BLaER1 treated with 17β-estradiol and CSF1 and Interleukin-3, amounts not matched to agents 10 nM and 100 nM (cell line): Measurements from ENCODE around the gene ZNF304.

Experiments used
- H3K27ac ChIP-seq, 11 experiments: shearing (Covaris generic); formaldehyde crosslinking; 2 replicates each; pipeline ENCODE4 v1.8.1; 2022
- H3K27me3 ChIP-seq, 11 experiments: shearing (Covaris generic); formaldehyde crosslinking; 2 replicates each; pipeline ENCODE4 v1.8.1; 2022
- H3K36me3 ChIP-seq, 11 experiments: shearing (Covaris generic); formaldehyde crosslinking; 2 replicates each; pipeline ENCODE4 v1.8.1; 2022
- H3K4me1 ChIP-seq, 10 experiments: shearing (Covaris generic); formaldehyde crosslinking; 2 replicates each; pipeline ENCODE4 v1.8.1; 2022
- H3K4me2 ChIP-seq, 11 experiments: shearing (Covaris generic); formaldehyde crosslinking; 2 replicates each; pipeline ENCODE4 v1.8.1; 2022
- H3K4me3 ChIP-seq, 10 experiments: shearing (Covaris generic); formaldehyde crosslinking; 2 replicates each; pipeline ENCODE4 v1.8.1; 2022
- H3K9ac ChIP-seq, 11 experiments: shearing (Covaris generic); formaldehyde crosslinking; 2 replicates each; pipeline ENCODE4 v1.8.1; 2022
- H3K9me3 ChIP-seq, 11 experiments: shearing (Covaris generic); formaldehyde crosslinking; replicated peaks in 1 of 11; 2 replicates each; pipeline ENCODE4 v1.8.1; 2022
- H4K20me1 ChIP-seq, 11 experiments: shearing (Covaris generic); formaldehyde crosslinking; 2 replicates each; pipeline ENCODE4 v1.8.1; 2022
- Cebpa-rat ChIP-seq, 11 experiments: shearing (Covaris generic); IDR thresholded peaks; 2 replicates each; pipeline ENCODE4 v1.8.1; 2022

Gene ZNF304

DNA sequence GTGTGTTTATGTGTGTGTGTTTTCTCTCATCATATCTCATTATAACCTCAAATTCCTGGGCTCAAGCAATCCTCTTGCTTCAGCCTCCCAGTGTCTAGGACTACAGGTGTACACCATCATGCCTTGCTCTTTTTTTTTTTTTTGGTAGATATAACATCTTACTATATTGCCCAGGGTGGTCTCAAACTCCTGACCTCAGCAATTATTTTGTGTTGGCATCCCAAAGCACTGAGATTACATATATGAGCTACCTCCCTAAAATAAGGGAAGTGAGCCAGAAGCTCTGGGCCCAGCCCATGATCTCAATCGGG lies 31.2 kb upstream of the ZNF304 start:
- Histone ChIP-seq H3K9me3 (no peaks in the 10 kb centered on the region), H3K9ac (peak overlapping the region; percentile 80 to 94 (median 91)), H3K4me3 (peak overlapping the region; percentile 72 to 94 (median 84)), H3K27me3 (peaks cover 0 to 31% (median 18%) of the 10 kb centered on the region in 11 experiments; a peak in 12 of 22 replicates), H3K27ac (peak overlapping the region; percentile 73 to 90 (median 85); a peak in 20 of 22 replicates), H3K36me3 (peaks cover 15 to 19% (median 17%) of the 10 kb centered on the region in 11 experiments), H3K4me1 (peaks cover 19 to 27% (median 23%) of the 10 kb centered on the region in 10 experiments), H3K4me2 (peak overlapping the region; percentile 79 to 98 (median 96)), H4K20me1 (peaks cover 12 to 42% (median 36%) of the 10 kb centered on the region in 11 experiments; a peak in 20 of 22 replicates)
- TF ChIP-seq Cebpa-rat (IDR thresholded peaks at IDR 0.05) = no peak

DNA sequence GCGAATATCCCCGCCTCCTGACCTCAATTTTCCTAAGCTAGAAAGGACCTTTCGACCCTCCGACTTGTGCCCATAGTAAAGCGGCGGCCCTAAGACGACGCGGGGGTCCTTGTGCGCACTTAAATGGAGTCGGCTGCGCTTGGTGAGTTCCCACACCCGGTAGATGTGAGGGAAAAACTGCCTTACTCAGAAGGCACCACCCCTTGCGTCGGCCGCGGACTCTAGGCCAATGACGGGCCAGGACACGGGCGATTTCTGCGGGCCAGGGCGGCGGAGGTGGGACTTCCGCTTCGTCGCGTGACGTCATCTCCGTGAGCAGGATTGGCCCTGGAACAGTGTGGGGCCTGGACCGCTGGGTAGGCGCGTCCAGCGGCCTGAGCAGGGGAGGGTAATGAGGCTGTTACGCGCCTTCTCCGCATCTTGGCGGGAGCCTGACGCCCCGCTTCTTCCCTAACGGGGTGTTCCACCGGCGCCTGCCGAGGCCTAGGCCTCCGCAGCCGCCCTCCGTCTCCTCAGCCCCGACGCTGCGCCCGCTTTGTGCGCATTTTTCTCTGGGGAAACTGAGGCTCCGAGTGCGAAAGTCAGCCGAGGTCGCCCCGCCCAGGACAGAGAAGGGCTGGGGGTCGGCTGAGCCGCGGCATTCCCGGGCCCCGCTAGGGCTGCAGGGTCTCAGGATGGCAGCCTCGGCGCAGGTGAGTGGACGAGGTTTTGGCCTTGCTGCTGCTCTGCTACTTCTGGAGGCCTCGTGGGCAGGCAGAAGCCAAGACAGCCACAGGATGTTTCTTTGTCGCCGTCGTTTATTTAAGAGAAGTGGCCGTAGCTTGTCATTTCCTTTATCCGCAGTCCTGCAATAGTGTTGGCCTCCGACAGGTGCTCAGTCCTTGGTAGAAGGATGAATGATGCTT lies 30.6 kb upstream of the ZNF304 start, which contains the start of gene ZNF543:
Gene ZNF543, plus strand, starts transcription at position 293 of the 905 bp plus-strand sequence. Its CDS starts 382 bp downstream, at position 675.
- no peak for TF ChIP-seq Cebpa-rat (IDR thresholded peaks at IDR 0.05)
- H3K9me3 ChIP-seq = no peaks in the 10 kb centered on the region
- peak within 1 kb of the TSS; percentile 72 to 94 (median 84) for H3K4me3 ChIP-seq
- H3K4me1 ChIP-seq = peaks cover 19 to 27% (median 23%) of the 10 kb centered on the region in 10 experiments
- peaks cover 21 to 25% (median 23%) of the 10 kb centered on the region in 11 experiments for H3K36me3 ChIP-seq
- peak within 1 kb of the TSS; percentile 73 to 90 (median 85) for H3K27ac ChIP-seq
- H3K9ac ChIP-seq = peak within 1 kb of the TSS; percentile 80 to 94 (median 91)
- peaks cover 12 to 48% (median 42%) of the 10 kb centered on the region in 11 experiments; a peak in 20 of 22 replicates for H4K20me1 ChIP-seq
- peak within 1 kb of the TSS; percentile 90 to 98 (median 96) for H3K4me2 ChIP-seq
- H3K27me3 ChIP-seq = peaks cover 0 to 31% (median 24%) of the 10 kb centered on the region in 11 experiments; a peak in 12 of 22 replicates

DNA sequence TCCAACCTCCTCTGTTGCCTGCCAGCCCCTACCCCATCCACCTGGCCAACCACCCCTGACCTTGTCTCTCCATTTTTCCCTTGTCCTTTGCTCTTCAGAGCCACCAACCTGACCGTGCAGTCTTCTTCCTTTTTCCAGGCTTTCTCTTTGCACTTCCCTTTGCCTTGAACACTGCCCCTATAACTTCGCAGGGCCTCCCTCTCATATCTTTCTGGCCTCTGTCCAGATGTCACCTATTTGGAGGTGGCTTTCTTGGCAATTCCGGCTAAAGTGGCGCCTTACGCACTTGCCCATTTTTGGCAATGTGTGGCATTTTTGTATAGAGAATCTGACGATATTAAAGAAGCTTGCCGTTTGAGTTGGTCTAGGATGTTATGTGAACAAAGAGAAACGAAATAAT lies 30.0 kb upstream of the ZNF304 start:
- H3K4me3 ChIP-seq = peak overlapping the region; percentile 72 to 94 (median 84)
- H3K9me3 ChIP-seq = no peaks in the 10 kb centered on the region
- peak overlapping the region in 10 of 11 experiments; percentile 73 to 90 (median 85); a peak in 17 of 22 replicates for H3K27ac ChIP-seq

DNA sequence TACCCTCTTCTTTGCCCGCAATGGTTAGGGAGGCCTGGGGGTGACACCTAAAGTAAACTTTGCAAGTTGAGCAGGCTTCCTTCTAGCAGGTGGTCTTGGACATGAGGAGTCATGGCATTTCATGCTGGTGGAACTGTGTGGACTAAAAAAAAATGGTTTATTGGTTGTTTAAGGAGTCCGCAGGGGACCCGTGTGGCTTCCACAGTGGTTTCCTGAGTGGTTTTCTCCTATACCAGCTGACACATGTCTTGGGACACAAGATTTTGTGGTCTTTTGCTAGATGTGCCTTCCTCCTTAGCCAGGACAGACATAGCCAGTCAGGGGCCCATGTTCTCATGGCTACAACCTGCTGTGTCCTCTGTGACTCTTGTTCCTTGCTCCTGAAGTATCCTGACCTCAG lies 29.3 kb upstream of the ZNF304 start:
- H4K20me1 ChIP-seq = peaks cover 17 to 61% (median 56%) of the 10 kb centered on the region in 11 experiments; a peak in 20 of 22 replicates
- peak overlapping the region in 9 of 10 experiments; percentile 77 to 94 (median 84); a peak in 18 of 20 replicates for H3K4me3 ChIP-seq
- H3K4me1 ChIP-seq = peaks cover 21 to 40% (median 31%) of the 10 kb centered on the region in 10 experiments
- H3K9me3 ChIP-seq = no peaks in the 10 kb centered on the region
- peak overlapping the region; percentile 90 to 98 (median 96) for H3K4me2 ChIP-seq
- H3K27me3 ChIP-seq = peaks cover 0 to 31% (median 24%) of the 10 kb centered on the region in 11 experiments; a peak in 12 of 22 replicates
- peaks cover 35 to 38% (median 36%) of the 10 kb centered on the region in 11 experiments for H3K36me3 ChIP-seq
- no peak overlapping the region for H3K27ac ChIP-seq
- no peak for TF ChIP-seq Cebpa-rat (IDR thresholded peaks at IDR 0.05)
- H3K9ac ChIP-seq = peak overlapping the region in 9 of 11 experiments; percentile 88 to 94 (median 91); a peak in 14 of 22 replicates

More for the DNA sequence above, 30.0 kb upstream of the ZNF304 start:
- no peak for TF ChIP-seq Cebpa-rat (IDR thresholded peaks at IDR 0.05)
- Histone ChIP-seq H3K9ac (peak overlapping the region; percentile 80 to 94 (median 91)), H3K4me2 (peak overlapping the region; percentile 90 to 98 (median 96)), H4K20me1 (peaks cover 17 to 55% (median 49%) of the 10 kb centered on the region in 11 experiments; a peak in 20 of 22 replicates), H3K27me3 (peaks cover 0 to 31% (median 24%) of the 10 kb centered on the region in 11 experiments; a peak in 12 of 22 replicates), H3K36me3 (peaks cover 28 to 32% (median 30%) of the 10 kb centered on the region in 11 experiments), H3K4me1 (peaks cover 21 to 33% (median 25%) of the 10 kb centered on the region in 10 experiments)

DNA sequence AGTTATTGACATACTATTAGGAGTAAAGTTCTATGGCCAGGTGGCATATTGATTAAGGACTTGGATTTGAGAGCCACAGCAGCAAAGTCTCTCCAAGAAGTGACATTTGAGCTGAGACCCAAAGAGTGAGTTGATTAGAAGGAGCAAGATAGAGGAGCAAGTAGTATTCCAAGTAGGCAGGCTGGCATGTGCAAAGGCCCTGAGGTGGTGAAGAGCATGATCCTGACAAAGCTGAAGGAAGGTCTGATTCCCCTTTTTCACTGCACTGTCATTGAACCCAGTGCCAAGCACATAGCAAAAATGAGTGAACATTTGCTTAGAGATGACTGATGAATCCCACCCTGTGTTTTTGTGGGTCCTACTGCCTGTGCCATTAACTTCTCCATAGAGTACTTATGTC lies 26.1 kb upstream of the ZNF304 start:
- H3K4me2 ChIP-seq = no peak overlapping the region

DNA sequence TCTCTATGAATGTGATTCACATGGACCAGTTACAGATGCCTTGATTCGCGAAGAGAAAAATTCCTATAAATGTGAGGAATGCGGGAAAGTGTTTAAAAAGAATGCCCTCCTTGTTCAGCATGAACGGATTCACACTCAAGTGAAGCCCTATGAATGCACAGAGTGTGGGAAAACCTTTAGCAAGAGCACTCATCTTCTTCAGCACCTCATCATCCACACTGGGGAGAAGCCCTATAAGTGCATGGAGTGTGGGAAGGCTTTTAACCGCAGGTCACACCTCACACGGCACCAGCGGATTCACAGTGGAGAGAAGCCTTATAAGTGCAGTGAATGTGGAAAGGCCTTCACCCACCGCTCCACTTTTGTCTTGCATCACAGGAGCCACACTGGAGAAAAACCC lies 23.1 kb upstream of the ZNF304 start:
- Histone ChIP-seq H3K4me3 (no peak overlapping the region), H3K9ac (no peak overlapping the region), H3K4me2 (no peak overlapping the region), H3K27ac (no peak overlapping the region), H3K36me3 (peaks cover 75 to 100% (median 88%) of the 10 kb centered on the region in 11 experiments), H3K9me3 (peaks cover 0 to 12% (median 0%) of the 10 kb centered on the region in 11 experiments; a peak in 2 of 22 replicates), H4K20me1 (peaks cover 6 to 80% (median 55%) of the 10 kb centered on the region in 11 experiments; a peak in 19 of 22 replicates), H3K27me3 (peaks cover 0 to 21% (median 11%) of the 10 kb centered on the region in 11 experiments; a peak in 10 of 22 replicates), H3K4me1 (peaks cover 0 to 14% (median 7%) of the 10 kb centered on the region in 10 experiments; a peak in 11 of 20 replicates)
- no peak for TF ChIP-seq Cebpa-rat (IDR thresholded peaks at IDR 0.05)

More for the DNA sequence above, 26.1 kb upstream of the ZNF304 start:
- Histone ChIP-seq H3K36me3 (peaks cover 65 to 70% (median 67%) of the 10 kb centered on the region in 11 experiments), H4K20me1 (peaks cover 17 to 90% (median 65%) of the 10 kb centered on the region in 11 experiments; a peak in 20 of 22 replicates), H3K4me3 (no peak overlapping the region), H3K9me3 (peaks cover 0 to 12% (median 0%) of the 10 kb centered on the region in 11 experiments; a peak in 2 of 22 replicates), H3K27ac (no peak overlapping the region), H3K27me3 (peaks cover 0 to 29% (median 21%) of the 10 kb centered on the region in 11 experiments; a peak in 12 of 22 replicates), H3K4me1 (peaks cover 19 to 36% (median 26%) of the 10 kb centered on the region in 10 experiments), H3K9ac (no peak overlapping the region)
- TF ChIP-seq Cebpa-rat (IDR thresholded peaks at IDR 0.05) = no peak

DNA sequence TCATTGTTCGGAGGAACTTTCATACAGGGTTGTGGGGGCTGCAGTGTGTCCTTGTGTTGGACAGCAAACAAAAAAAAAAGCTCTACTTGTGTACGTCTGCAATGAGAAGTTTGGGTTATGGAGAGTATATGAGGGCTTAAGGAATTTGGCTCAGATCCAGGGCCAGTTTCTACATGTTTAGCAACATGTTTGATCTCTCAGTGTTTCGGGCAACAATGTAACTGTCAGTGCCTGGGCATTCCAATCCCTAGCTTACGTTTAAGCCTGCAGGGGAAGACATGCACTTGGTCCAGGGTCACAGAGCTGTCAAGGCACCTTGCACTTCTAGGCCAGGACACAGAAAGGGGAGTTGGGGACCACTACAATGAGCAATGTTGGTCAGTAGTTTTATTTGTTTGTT lies 16.9 kb upstream of the ZNF304 start:
- Histone ChIP-seq H4K20me1 (peaks cover 0 to 22% (median 7%) of the 10 kb centered on the region in 11 experiments; a peak in 9 of 22 replicates), H3K9ac (no peak overlapping the region), H3K27ac (no peak overlapping the region), H3K4me3 (no peak overlapping the region), H3K4me1 (peaks cover 0 to 11% (median 9%) of the 10 kb centered on the region in 10 experiments; a peak in 10 of 20 replicates), H3K36me3 (peaks cover 15 to 46% (median 27%) of the 10 kb centered on the region in 11 experiments), H3K4me2 (no peak overlapping the region), H3K9me3 (no peaks in the 10 kb centered on the region), H3K27me3 (no peaks in the 10 kb centered on the region)
- TF ChIP-seq Cebpa-rat (IDR thresholded peaks at IDR 0.05) = no peak

DNA sequence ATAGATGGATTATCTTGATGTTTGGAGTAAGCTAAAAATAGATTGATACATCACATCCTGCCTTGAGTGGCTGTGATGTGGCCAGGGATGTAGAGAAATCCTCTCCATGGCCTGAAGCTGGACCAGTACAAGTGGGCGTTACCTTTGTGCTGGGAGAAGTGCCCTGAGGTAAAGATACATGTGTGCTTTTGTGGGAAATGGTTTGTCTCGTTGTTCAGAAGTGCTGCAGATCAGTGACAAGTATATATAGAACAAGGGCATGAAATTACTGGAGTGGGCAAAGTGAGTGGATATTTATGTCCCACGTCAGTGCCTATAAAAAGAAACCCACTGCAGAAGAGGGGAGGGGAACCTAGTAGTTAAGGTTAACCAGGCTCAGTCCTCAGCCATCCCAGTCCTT lies 12.2 kb upstream of the ZNF304 start:
- Histone ChIP-seq H3K4me2 (peak overlapping the region in 4 of 11 experiments; percentile 4 to 47 (median 32); a peak in 6 of 22 replicates), H3K27ac (no peak overlapping the region), H4K20me1 (0 out of 22 replicates have a peak, but pooled peaks cover 0 to 4% (median 0%) of the 10 kb centered on the region in 11 experiments), H3K9ac (no peak overlapping the region), H3K9me3 (no peaks in the 10 kb centered on the region), H3K27me3 (no peaks in the 10 kb centered on the region), H3K4me3 (no peak overlapping the region), H3K4me1 (peaks cover 0 to 11% (median 9%) of the 10 kb centered on the region in 10 experiments; a peak in 11 of 20 replicates), H3K36me3 (peaks cover 0 to 5% (median 0%) of the 10 kb centered on the region in 11 experiments; a peak in 3 of 22 replicates)
- TF ChIP-seq Cebpa-rat (IDR thresholded peaks at IDR 0.05) = no peak
